BJ (cell line): ENCODE measurements around the gene PTBP3. TPM values are rescaled to one million over a fixed set of nuclear protein-coding genes. Genes with fewer than 3 reads are reported as not detected.
A peak's percentile ranks its signal among the peaks of the same experiment; 100 is the strongest.

Experiments used
- CTCF ChIA-PET: fragments of 350-600 bp; formaldehyde crosslinking; extraction: SDS; loops from one replicate; lab custom pipeline; 2021; ENCODE audit warnings: antibody characterized with exemption, inconsistent platforms; lab: Yijun Ruan, JAX
- POLR2A ChIA-PET: fragments of 300-600 bp; sonication (Branson Sonifier 250); formaldehyde crosslinking; extraction: SDS; loops from one replicate; lab custom pipeline; 2021; ENCODE audit warnings: antibody characterized with exemption; lab: Charles Lee
- DNase-seq: peaks from one replicate; pipeline ENCODE4 v3.0.0-alpha.2; 2011; ENCODE audit warnings: low read depth
- H3K27me3 ChIP-seq: 2 replicates; pipeline ENCODE4 v1.6.0; 2011; ENCODE audit warnings: low read length; ENCODE audit not compliant: control insufficient read depth, insufficient read depth
- H3K36me3 ChIP-seq: 2 replicates; pipeline ENCODE4 v1.5.1; 2011; ENCODE audit warnings: low read length; ENCODE audit not compliant: control insufficient read depth, insufficient read depth
- H3K4me3 ChIP-seq: 2 replicates; pipeline ENCODE4 v1.5.1; 2011; ENCODE audit warnings: low read depth, mild to moderate bottlenecking, control low read depth, low read length
- CTCF ChIP-seq: IDR thresholded peaks from 2 replicates; pipeline ENCODE4 v1.5.1; 2011; ENCODE audit warnings: low read depth, mild to moderate bottlenecking, control low read depth, inconsistent platforms, low read length, moderate library complexity; ENCODE audit not compliant: insufficient read depth
- polyA plus RNA-seq: library from polyadenylated mRNA; depleted of rRNA; stranded (reverse); fragments of >200 nt; gene quantifications from 2 replicates; pipeline ENCODE4 v1.2.3, GENCODE V29; 2011

Gene PTBP3
- polyA plus RNA-seq, 1 experiment, result 44.4 TPM

- CTCF ChIA-PET, result interaction anchor here (0.7 to 1.5 kb wide), 3 partner anchors 12 to 161 kb away, joined by 3 to 9 read pairs (median 4); no protein-coding TSS in a partner anchor
- H3K27me3 ChIP-seq, result no peaks in the 10 kb centered on the region
- TF ChIP-seq CTCF, result no peak
- DNase-seq, result no peak
- POLR2A ChIA-PET, result no interaction called here
- no peaks in the 10 kb centered on the region for H3K36me3 ChIP-seq
- H3K4me3 ChIP-seq, result no peak overlapping the region; the same call in 1 of the 2 replicates
Measured at GRCh38 chr9:112175796-112176315, 157.6 kb downstream of the PTBP3 start.

- DNase-seq, result no peak
- Histone ChIP-seq H3K36me3 (no peaks in the 10 kb centered on the region), H3K27me3 (no peaks in the 10 kb centered on the region), H3K4me3 (peak within 1 kb of the TSS; percentile 50)
- no peak for TF ChIP-seq CTCF
- POLR2A ChIA-PET, result interaction anchor here (0.6 to 0.7 kb wide), 3 partner anchors 20 to 528 kb away, joined by 3 to 8 read pairs (median 4); no protein-coding TSS in a partner anchor
- CTCF ChIA-PET, result interaction anchor here (1.3 kb wide), 1 partner anchor 162 kb away, joined by 3 read pairs; no protein-coding TSS in a partner anchor
Measured at GRCh38 chr9:112174965-112175795, 158.2 kb downstream of the PTBP3 start, which contains the start of gene SUSD1. SUSD1 (minus strand) TSS chr9:112175297; CDS start chr9:112175235, 62 bp downstream.

- Histone ChIP-seq H3K27me3 (no peaks in the 10 kb centered on the region), H3K4me3 (peak overlapping the region; percentile 50), H3K36me3 (no peaks in the 10 kb centered on the region)
- no peak for TF ChIP-seq CTCF
- POLR2A ChIA-PET, result interaction anchor here (0.6 to 0.7 kb wide), 3 partner anchors 20 to 528 kb away, joined by 3 to 8 read pairs (median 4); no protein-coding TSS in a partner anchor
- DNase-seq, result no peak
- CTCF ChIA-PET, result no interaction called here
Measured at GRCh38 chr9:112174222-112174964, 159.0 kb downstream of the PTBP3 start.

GRCh38 chr9:112173489-112174221 lies 159.8 kb downstream of the PTBP3 start:
- POLR2A ChIA-PET, result no interaction called here
- H3K27me3 ChIP-seq, result no peaks in the 10 kb centered on the region
- no peak for DNase-seq
- TF ChIP-seq CTCF, result no peak
- no peak overlapping the region for H3K4me3 ChIP-seq
- H3K36me3 ChIP-seq, result no peaks in the 10 kb centered on the region
- CTCF ChIA-PET, result no interaction called here
